Measurements from ENCODE around the gene REEP3.

REEP3 gene

GRCh38 chr10:63583909-63584724 is 62.9 kb downstream of the REEP3 start:
- Histone ChIP-seq H3K9me2 (replicated peaks; ENCODE audit: low read depth, low read length) (no peaks in the 10 kb centered on the region), H3K9ac (ENCODE audit: low read depth, low read length, poor library complexity, severe bottlenecking) (no peak overlapping the region), H4K20me1 (ENCODE audit: insufficient read depth, low read length, poor library complexity, severe bottlenecking) (no peaks in the 10 kb centered on the region), H3K36me3 (ENCODE audit: insufficient read depth, low read length) (no peaks in the 10 kb centered on the region), H3K4me2 (ENCODE audit: low read depth, low read length, poor library complexity, severe bottlenecking) (no peak overlapping the region), H3K27me3 (ENCODE audit: insufficient read depth, low read length, poor library complexity, severe bottlenecking) (no peaks in the 10 kb centered on the region), H3K9me3 (ENCODE audit: insufficient read depth, low read depth, low read length) (no peaks in the 10 kb centered on the region), H3K79me2 (ENCODE audit: insufficient read depth, low read length) (peaks cover 4% of the 10 kb centered on the region; the same call in 1 of the 2 replicates), H3K4me3 (ENCODE audit: low read length, poor library complexity, severe bottlenecking) (no peak overlapping the region), H3K4me1 (ENCODE audit: insufficient read depth, low read length, poor library complexity, severe bottlenecking) (peaks cover under 1% of the 10 kb centered on the region), H3F3A (ENCODE audit: low read depth) (no peaks in the 10 kb centered on the region), H2AFZ (ENCODE audit: low read length) (no peak overlapping the region)
- TF ChIP-seq CTCF (conservative IDR thresholded peaks at IDR 0.05; ENCODE audit: low read length) (no peak), EZH2phosphoT487 (IDR thresholded peaks at IDR 0.05; ENCODE audit: borderline replicate concordance) (no peak)

DNA sequence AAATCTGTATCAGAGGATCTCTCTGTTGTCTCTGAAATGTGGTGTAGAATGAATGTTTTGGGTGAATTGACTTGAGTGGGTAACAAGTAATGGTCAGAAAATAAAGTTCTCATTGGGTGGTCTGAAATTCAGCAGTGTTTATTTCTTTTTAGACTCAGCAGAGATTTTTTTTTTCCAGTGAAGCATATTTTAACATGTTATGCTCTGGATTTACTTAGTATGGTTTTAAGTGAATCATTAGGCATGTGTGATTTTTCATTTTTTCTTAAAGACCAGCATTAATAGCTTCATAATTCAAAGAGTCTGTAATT is 63.5 kb downstream of the REEP3 start:
- Histone ChIP-seq H3K4me2 (ENCODE audit: low read depth, low read length, poor library complexity, severe bottlenecking) (no peak overlapping the region), H3K4me1 (ENCODE audit: insufficient read depth, low read length, poor library complexity, severe bottlenecking) (peaks cover 4% of the 10 kb centered on the region), H3K9me3 (ENCODE audit: insufficient read depth, low read depth, low read length) (no peaks in the 10 kb centered on the region), H3K27me3 (ENCODE audit: insufficient read depth, low read length, poor library complexity, severe bottlenecking) (no peaks in the 10 kb centered on the region), H4K20me1 (ENCODE audit: insufficient read depth, low read length, poor library complexity, severe bottlenecking) (no peaks in the 10 kb centered on the region), H3K4me3 (ENCODE audit: low read length, poor library complexity, severe bottlenecking) (no peak overlapping the region), H3F3A (ENCODE audit: low read depth) (no peaks in the 10 kb centered on the region), H3K79me2 (ENCODE audit: insufficient read depth, low read length) (peaks cover 4% of the 10 kb centered on the region; the same call in 1 of the 2 replicates), H3K9ac (ENCODE audit: low read depth, low read length, poor library complexity, severe bottlenecking) (no peak overlapping the region), H3K9me2 (replicated peaks; ENCODE audit: low read depth, low read length) (no peaks in the 10 kb centered on the region), H2AFZ (ENCODE audit: low read length) (no peak overlapping the region), H3K36me3 (ENCODE audit: insufficient read depth, low read length) (no peaks in the 10 kb centered on the region)
- TF ChIP-seq CTCF (conservative IDR thresholded peaks at IDR 0.05; ENCODE audit: low read length) (no peak), EZH2phosphoT487 (IDR thresholded peaks at IDR 0.05; ENCODE audit: borderline replicate concordance) (no peak)

- Histone ChIP-seq H3K9ac (ENCODE audit: low read depth, low read length, poor library complexity, severe bottlenecking) (no peak overlapping the region), H2AFZ (ENCODE audit: low read length) (no peak overlapping the region), H3K9me3 (ENCODE audit: insufficient read depth, low read depth, low read length) (no peaks in the 10 kb centered on the region), H3K4me2 (ENCODE audit: low read depth, low read length, poor library complexity, severe bottlenecking) (no peak overlapping the region), H3K4me3 (ENCODE audit: low read length, poor library complexity, severe bottlenecking) (no peak overlapping the region), H3K36me3 (ENCODE audit: insufficient read depth, low read length) (no peaks in the 10 kb centered on the region), H4K20me1 (ENCODE audit: insufficient read depth, low read length, poor library complexity, severe bottlenecking) (no peaks in the 10 kb centered on the region), H3K27me3 (ENCODE audit: insufficient read depth, low read length, poor library complexity, severe bottlenecking) (no peaks in the 10 kb centered on the region), H3K9me2 (replicated peaks; ENCODE audit: low read depth, low read length) (no peaks in the 10 kb centered on the region), H3K4me1 (ENCODE audit: insufficient read depth, low read length, poor library complexity, severe bottlenecking) (peaks cover 4% of the 10 kb centered on the region), H3K79me2 (ENCODE audit: insufficient read depth, low read length) (peaks cover 4% of the 10 kb centered on the region; the same call in 1 of the 2 replicates), H3F3A (ENCODE audit: low read depth) (no peaks in the 10 kb centered on the region)
- TF ChIP-seq EZH2phosphoT487 (IDR thresholded peaks at IDR 0.05; ENCODE audit: borderline replicate concordance): no peak
- TF ChIP-seq CTCF (conservative IDR thresholded peaks at IDR 0.05; ENCODE audit: low read length): no peak
Measured at GRCh38 chr10:63585041-63585440, 63.8 kb downstream of the REEP3 start.

Measured in Loucy (cell line).